Vagina (tissue), 2 donors: Measurements from ENCODE around the gene ARHGAP6. TPM values are rescaled to one million over a fixed set of nuclear protein-coding genes. Genes with fewer than 3 reads are reported as not detected.

Experiments
- DNase-seq, 2 donors: peaks; one replicate each; pipeline ENCODE4 v3.0.0-alpha.2; 2017; ENCODE audit errors: extremely low spot score in 2 of 2
- H3K27ac ChIP-seq: fragments of 200-600 bp; sonication (generic); one replicate; pipeline ENCODE4 v1.5.1; 2019
- H3K27me3 ChIP-seq: fragments of 200-600 bp; sonication (generic); one replicate; pipeline ENCODE4 v1.5.1; 2019
- H3K36me3 ChIP-seq, 2 donors: fragments of 200-600 bp; sonication (generic); one replicate each; pipeline ENCODE4 v1.5.1; 2017 to 2019
- H3K4me1 ChIP-seq: fragments of 200-600 bp; sonication (generic); one replicate; pipeline ENCODE4 v1.5.1; 2019
- H3K4me3 ChIP-seq, 2 donors: fragments of 200-600 bp; sonication (generic); 1 replicate in 1 of 2; 2 replicates in 1 of 2; pipeline ENCODE4 v1.5.1; 2016 to 2019
- H3K9me3 ChIP-seq: fragments of 200-600 bp; sonication (generic); one replicate; pipeline ENCODE4 v1.5.1; 2019
- CTCF ChIP-seq, 3 experiments: fragments of 450-650 bp in 2 of 3; fragments of 200-600 bp in 1 of 3; sonication (generic) in 1 of 3; IDR thresholded peaks; one replicate each; pipeline ENCODE4 v1.5.1; 2017 to 2019; ENCODE audit warnings: antibody characterized with exemption in 3 of 3, mild to moderate bottlenecking in 2 of 3, moderate library complexity in 2 of 3
- POLR2A ChIP-seq, 2 donors: fragments of 450-650 bp; IDR thresholded peaks; one replicate each; pipeline ENCODE4 v1.6.1; 2017; ENCODE audit warnings: antibody characterized with exemption in 2 of 2, mild to moderate bottlenecking in 2 of 2, moderate library complexity in 2 of 2
- POLR2AphosphoS5 ChIP-seq, 2 donors: sonication (generic); formaldehyde crosslinking; IDR thresholded peaks; one replicate each; pipeline ENCODE4 v1.9.0; 2017; ENCODE audit warnings: antibody characterized with exemption in 2 of 2, mild to moderate bottlenecking in 2 of 2, low read depth in 1 of 2; ENCODE audit not compliant: insufficient read depth in 1 of 2
- intact Hi-C: fragments of 100-400 bp; cut with DNase I; formaldehyde crosslinking; loops from one replicate; pipeline ENCODE4 v1.15.1; 2023
- total RNA-seq: library from RNA; depleted of rRNA; stranded (reverse); fragments of >200 nt; gene quantifications from one replicate; pipeline ENCODE4 v1.2.3, GENCODE V29; 2016

ARHGAP6 gene
- total RNA-seq, 1 donor from 2014 or later: 15.7 TPM

- intact Hi-C loops: no loop called here
- Histone ChIP-seq H3K27ac (no peak overlapping the region), H3K4me3 (no peak overlapping the region), H3K9me3 (no peaks in the 10 kb centered on the region), H3K4me1 (peaks cover 6% of the 10 kb centered on the region), H3K36me3 (no peaks in the 10 kb centered on the region), H3K27me3 (no peaks in the 10 kb centered on the region)
- TF ChIP-seq POLR2A (IDR thresholded peaks at IDR 0.05): no peak
- TF ChIP-seq CTCF (IDR thresholded peaks at IDR 0.05): no peak
- no peak for DNase-seq
Observed at GRCh38 chrX:11105080-11105479, 560.6 kb downstream of the ARHGAP6 start.

GRCh38 chrX:11103751-11104150, 562.0 kb downstream of the ARHGAP6 start:
- no peaks in the 10 kb centered on the region for H3K36me3 ChIP-seq
- no peak overlapping the region for H3K27ac ChIP-seq
- peaks cover 8% of the 10 kb centered on the region for H3K4me1 ChIP-seq
- no peak overlapping the region for H3K4me3 ChIP-seq
- DNase-seq: no peak
- TF ChIP-seq POLR2A (IDR thresholded peaks at IDR 0.05) (no peak), CTCF (IDR thresholded peaks at IDR 0.05) (no peak), POLR2AphosphoS5 (IDR thresholded peaks at IDR 0.05; ENCODE audit: insufficient read depth in 1 of 2, low read depth in 1 of 2) (no peak)
- H3K9me3 ChIP-seq: no peaks in the 10 kb centered on the region
- intact Hi-C loops: no loop called here
- no peaks in the 10 kb centered on the region for H3K27me3 ChIP-seq

GRCh38 chrX:11103006-11103405, 562.7 kb downstream of the ARHGAP6 start:
- no peaks in the 10 kb centered on the region for H3K9me3 ChIP-seq
- no peaks in the 10 kb centered on the region for H3K27me3 ChIP-seq
- no peaks in the 10 kb centered on the region for H3K36me3 ChIP-seq
- DNase-seq: no peak
- no peak for TF ChIP-seq POLR2A (IDR thresholded peaks at IDR 0.05)
- no peak for TF ChIP-seq POLR2AphosphoS5 (IDR thresholded peaks at IDR 0.05; ENCODE audit: insufficient read depth in 1 of 2, low read depth in 1 of 2)
- no peak for TF ChIP-seq CTCF (IDR thresholded peaks at IDR 0.05)
- H3K27ac ChIP-seq: no peak overlapping the region
- intact Hi-C loops: no loop called here
- H3K4me1 ChIP-seq: peaks cover 8% of the 10 kb centered on the region
- no peak overlapping the region for H3K4me3 ChIP-seq

- intact Hi-C loops: no loop called here
- DNase-seq: no peak
- peak overlapping the region; percentile 29 for H3K27ac ChIP-seq
Observed at GRCh38 chrX:11100281-11101035, 565.3 kb downstream of the ARHGAP6 start.

More at GRCh38 chrX:11100281-11101035, 565.3 kb downstream of the ARHGAP6 start:
- Histone ChIP-seq H3K27me3 (no peaks in the 10 kb centered on the region), H3K9me3 (no peaks in the 10 kb centered on the region), H3K4me3 (no peak overlapping the region), H3K4me1 (peaks cover 8% of the 10 kb centered on the region), H3K36me3 (no peaks in the 10 kb centered on the region)
- TF ChIP-seq POLR2A (IDR thresholded peaks at IDR 0.05) (no peak), CTCF (IDR thresholded peaks at IDR 0.05) (peak; percentile 6 to 55 (median 46))
